OCI-LY3 (cell line): ENCODE results near the gene CYSLTR2.

ENCODE experiments used
- H2AFZ ChIP-seq: fragments of 200-600, 300-600 bp; shearing (Covaris generic); 2 replicates; pipeline ENCODE4 v1.6.0; 2014; ENCODE audit warnings: antibody characterized with exemption, low read depth, low read length
- H3K27ac ChIP-seq: fragments of 200-600, 300-600 bp; sonication (generic); 2 replicates; pipeline ENCODE4 v1.5.1; 2014; ENCODE audit warnings: mild to moderate bottlenecking, low read length, moderate library complexity, mixed read lengths
- H3K27me3 ChIP-seq: fragments of 200-600, 300-600 bp; sonication (generic); 2 replicates; pipeline ENCODE4 v1.6.1; 2014; ENCODE audit warnings: low read depth, low read length, mixed read lengths
- H3K36me3 ChIP-seq: fragments of 200-600, 300-600 bp; sonication (generic); replicated peaks from 2 replicates; pipeline ENCODE3; 2014; ENCODE audit warnings: low read depth, low read length, mixed read lengths
- H3K4me1 ChIP-seq: fragments of 300-600, 200-600 bp; sonication (generic); 2 replicates; pipeline ENCODE4 v1.6.1; 2014; ENCODE audit warnings: low read length, mixed read lengths
- H3K4me2 ChIP-seq: fragments of 200-600, 300-600 bp; sonication (generic); 2 replicates; pipeline ENCODE4 v1.6.1; 2014; ENCODE audit warnings: low read length, mixed read lengths
- H3K4me3 ChIP-seq: fragments of 300-600, 200-600 bp; sonication (generic); 2 replicates; pipeline ENCODE4 v1.5.1; 2014; ENCODE audit warnings: antibody characterized with exemption, mild to moderate bottlenecking, low read length, moderate library complexity
- H3K79me2 ChIP-seq: fragments of 300-600, 200-600 bp; shearing (Covaris generic); 2 replicates; pipeline ENCODE4 v1.6.1; 2014; ENCODE audit warnings: mild to moderate bottlenecking, low read length, mixed read lengths
- H3K9ac ChIP-seq: fragments of 300-600, 200-600 bp; shearing (Covaris generic); 2 replicates; pipeline ENCODE4 v1.6.0; 2014; ENCODE audit warnings: mild to moderate bottlenecking, low read length, moderate library complexity
- H3K9me3 ChIP-seq: fragments of 200-600, 300-600 bp; shearing (Covaris generic); 2 replicates; pipeline ENCODE4 v1.6.1; 2014; ENCODE audit warnings: low read length, mixed read lengths; ENCODE audit not compliant: insufficient read depth
- H4K20me1 ChIP-seq: fragments of 200-600, 300-600 bp; sonication (generic); 2 replicates; pipeline ENCODE4 v1.6.1; 2016; ENCODE audit warnings: low read length, mixed read lengths; ENCODE audit not compliant: insufficient read depth
- CTCF ChIP-seq: fragments of 200-600, 300-600 bp; sonication (generic); IDR thresholded peaks from 2 replicates; pipeline ENCODE4 v1.5.1; 2014; ENCODE audit warnings: antibody characterized with exemption, low read length, low read depth
- EZH2phosphoT487 ChIP-seq: fragments of 200-600 bp; shearing (Covaris generic); IDR thresholded peaks from 2 replicates; pipeline ENCODE4 v1.6.1; 2018; ENCODE audit warnings: antibody characterized with exemption, mixed run types, low read depth

Gene CYSLTR2

DNA sequence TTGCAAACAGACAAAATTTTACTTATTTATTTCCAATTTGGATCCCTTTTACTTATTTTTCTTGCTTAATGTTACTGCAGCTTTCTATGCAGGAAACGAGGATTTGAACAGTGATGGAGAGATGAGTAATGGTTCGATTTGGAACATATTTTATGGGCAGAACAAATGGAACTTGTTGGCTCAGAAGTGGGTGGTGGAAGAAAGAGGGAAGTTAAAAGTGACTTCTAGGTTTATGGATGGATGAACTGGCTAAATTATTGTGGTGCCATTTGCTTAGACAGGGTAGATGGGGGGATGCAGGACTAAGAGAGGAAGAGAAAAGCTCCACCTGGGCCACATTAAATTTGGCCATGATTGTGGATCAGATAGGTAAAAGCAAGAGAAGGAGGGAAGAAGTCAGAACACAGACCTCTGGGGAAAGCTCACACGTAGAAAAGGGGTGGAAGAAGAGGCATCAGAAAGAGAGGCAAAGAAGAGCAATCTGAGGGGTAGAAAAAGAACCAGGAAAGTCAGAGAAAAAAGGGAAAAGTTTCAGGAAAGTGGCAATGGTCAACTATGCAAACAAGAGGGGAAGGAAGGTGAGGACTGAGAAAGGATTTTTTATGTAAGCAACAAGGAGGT is 768 bp upstream of the CYSLTR2 start:
- TF ChIP-seq EZH2phosphoT487: no peak
- Histone ChIP-seq H3K9ac (no peak overlapping the region), H3K36me3 (no peaks in the 10 kb centered on the region), H3K4me1 (peaks cover 32% of the 10 kb centered on the region), H3K27ac (peak overlapping the region; percentile 13), H3K4me3 (peak overlapping the region; percentile 51), H4K20me1 (no peaks in the 10 kb centered on the region), H3K79me2 (no peaks in the 10 kb centered on the region), H3K9me3 (no peaks in the 10 kb centered on the region), H3K27me3 (no peaks in the 10 kb centered on the region), H3K4me2 (peak overlapping the region; percentile 62), H2AFZ (0 out of 2 replicates have a peak overlapping the region, but pooled peaks have one; percentile 35)

DNA sequence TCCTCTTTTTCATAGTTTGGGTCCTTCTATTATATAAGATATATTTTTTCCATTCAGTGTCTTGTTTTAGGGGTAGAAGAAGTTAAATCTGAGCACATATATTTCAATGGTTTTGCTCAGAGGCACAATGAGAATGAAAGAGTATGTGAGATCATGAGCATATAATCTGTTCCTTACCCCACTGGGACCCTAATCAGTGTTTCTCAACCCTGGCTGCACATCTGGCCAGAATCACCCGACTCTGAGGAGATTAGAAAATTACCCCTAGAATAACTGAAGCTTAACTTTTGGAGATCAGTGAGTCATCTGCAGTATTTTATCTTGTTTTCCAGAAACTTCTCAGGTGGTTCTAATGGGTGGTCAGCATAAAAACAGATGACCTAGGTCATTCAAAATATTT is 782 bp downstream of the CYSLTR2 start:
- Histone ChIP-seq H3K4me3 (no peak overlapping the region), H3K4me1 (peaks cover 42% of the 10 kb centered on the region), H3K27me3 (peaks cover 3% of the 10 kb centered on the region; the same call in 1 of the 2 replicates), H3K27ac (no peak overlapping the region), H2AFZ (no peak overlapping the region), H3K36me3 (no peaks in the 10 kb centered on the region), H3K79me2 (no peaks in the 10 kb centered on the region), H3K4me2 (peak overlapping the region; percentile 62; the same call in 1 of the 2 replicates), H3K9me3 (no peaks in the 10 kb centered on the region), H3K9ac (no peak overlapping the region), H4K20me1 (no peaks in the 10 kb centered on the region)
- TF ChIP-seq CTCF: no peak
- no peak for TF ChIP-seq EZH2phosphoT487

DNA sequence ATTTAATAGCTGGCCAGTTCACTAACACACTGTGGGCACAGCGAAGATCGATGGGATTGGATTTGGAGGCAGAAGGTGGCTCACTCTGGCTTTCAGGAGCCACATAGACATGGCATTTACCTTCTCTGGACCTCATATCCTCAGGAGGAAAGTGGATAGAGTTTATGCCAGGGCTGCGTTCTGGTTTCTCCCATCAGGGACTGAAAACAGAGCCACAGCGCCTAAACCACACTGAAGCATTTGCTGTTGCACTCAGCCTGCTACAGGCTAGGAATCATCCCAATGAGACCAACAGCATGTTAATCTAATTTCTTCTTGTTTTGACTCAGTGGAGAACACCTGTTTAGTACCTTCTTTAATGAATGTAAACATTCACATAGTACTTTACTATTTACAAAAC is 1.6 kb downstream of the CYSLTR2 start:
- Histone ChIP-seq H3K27me3 (peaks cover 3% of the 10 kb centered on the region; the same call in 1 of the 2 replicates), H3K36me3 (no peaks in the 10 kb centered on the region), H3K79me2 (no peaks in the 10 kb centered on the region), H3K9me3 (no peaks in the 10 kb centered on the region), H4K20me1 (no peaks in the 10 kb centered on the region), H3K27ac (no peak overlapping the region), H3K4me1 (peaks cover 50% of the 10 kb centered on the region), H3K4me3 (no peak overlapping the region), H2AFZ (no peak overlapping the region), H3K9ac (no peak overlapping the region), H3K4me2 (no peak overlapping the region)
- TF ChIP-seq EZH2phosphoT487 (no peak), CTCF (no peak)

DNA sequence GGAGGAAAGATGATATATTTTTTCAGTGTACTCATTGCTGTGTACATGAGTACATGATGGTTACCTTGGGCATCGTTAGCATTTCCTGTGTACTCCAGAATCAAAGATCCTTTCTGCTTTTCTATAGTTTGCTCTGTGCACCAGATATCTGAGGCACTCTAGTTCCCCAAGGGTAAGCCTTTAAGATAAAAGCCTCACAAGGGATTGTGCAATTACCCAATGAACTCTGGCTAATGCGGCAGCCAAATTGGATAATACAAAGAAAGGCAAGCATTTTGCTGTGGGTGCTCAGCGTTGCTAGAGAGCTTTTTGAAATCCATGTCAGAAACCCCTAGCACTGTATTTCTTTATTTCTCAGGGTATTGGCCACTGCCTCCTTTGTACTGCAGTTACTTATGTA is 2.9 kb downstream of the CYSLTR2 start:
- Histone ChIP-seq H3K27ac (no peak overlapping the region), H3K36me3 (no peaks in the 10 kb centered on the region), H3K4me2 (no peak overlapping the region), H3K9me3 (no peaks in the 10 kb centered on the region), H3K9ac (no peak overlapping the region), H3K4me3 (no peak overlapping the region), H3K27me3 (peaks cover 3% of the 10 kb centered on the region; the same call in 1 of the 2 replicates), H4K20me1 (no peaks in the 10 kb centered on the region), H3K4me1 (peaks cover 63% of the 10 kb centered on the region), H3K79me2 (no peaks in the 10 kb centered on the region), H2AFZ (no peak overlapping the region)
- TF ChIP-seq CTCF: no peak
- TF ChIP-seq EZH2phosphoT487: no peak
